Suprapubic skin (tissue), 3 donors: ENCODE data around the gene NEMP1.

Source experiments
- CTCF ChIP-seq, 2 donors: fragments of 200-600 bp in 1 of 2; fragments of 450-650 bp in 1 of 2; sonication (generic) in 1 of 2; IDR thresholded peaks; one replicate each; pipeline ENCODE4 v1.5.1; 2016 to 2019; ENCODE audit warnings: antibody characterized with exemption in 2 of 2, mild to moderate bottlenecking in 1 of 2, moderate library complexity in 1 of 2
- POLR2A ChIP-seq, 2 donors: fragments of 450-650 bp; IDR thresholded peaks; one replicate each; pipeline ENCODE4 v1.6.1; 2017; ENCODE audit warnings: antibody characterized with exemption in 2 of 2, mild to moderate bottlenecking in 2 of 2, moderate library complexity in 2 of 2

DNA sequence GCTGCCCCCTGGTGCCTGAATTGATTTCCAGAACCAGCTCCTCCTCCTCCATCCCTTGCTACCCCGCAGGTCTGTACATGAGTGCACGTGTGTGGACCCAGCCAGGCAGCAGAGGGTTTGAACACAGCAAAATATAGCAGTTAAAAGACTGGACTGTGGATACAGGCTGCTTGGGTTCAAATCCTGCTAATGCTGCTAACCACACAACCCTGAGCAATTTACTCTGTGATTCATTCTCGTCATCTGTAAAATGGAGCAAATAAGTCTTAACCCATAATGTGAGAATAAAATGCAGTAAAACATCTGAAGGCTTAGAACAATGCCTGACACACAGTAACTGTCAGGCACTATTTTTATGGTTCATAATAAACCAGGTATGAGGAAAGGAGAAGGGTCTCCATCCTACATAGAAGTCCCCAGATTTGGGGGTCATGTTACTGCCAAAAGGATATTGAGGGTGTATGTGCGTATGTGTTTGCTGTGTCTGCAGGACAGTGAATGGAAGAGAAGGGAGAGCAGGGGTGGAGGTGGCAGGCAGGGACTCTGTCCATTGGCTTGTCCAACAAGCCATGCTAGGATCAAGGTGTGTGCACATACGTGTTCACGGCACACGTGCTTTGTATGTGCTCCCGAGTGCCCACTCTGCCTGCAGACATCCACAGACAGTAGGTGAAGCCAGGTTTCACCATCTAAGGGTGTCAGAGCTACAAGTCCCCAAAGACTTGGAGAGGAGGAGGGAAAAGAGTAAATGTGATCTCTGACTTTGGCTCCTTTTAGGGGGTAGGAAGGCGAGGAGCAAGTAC, 34.1 kb upstream of the NEMP1 start:
- no peak for TF ChIP-seq POLR2A (IDR thresholded peaks at IDR 0.05)
- TF ChIP-seq CTCF (IDR thresholded peaks at IDR 0.05): peak in 1 of 2 donors; percentile 0
